Measurements from ENCODE around the gene KANSL1L. TPM values are rescaled to one million over a fixed set of nuclear protein-coding genes. Genes with fewer than 3 reads are reported as not detected.

The KANSL1L gene
- total RNA-seq, 4 donors from 2014 or later: 13.7 to 43.8 (median 25.5) TPM

GRCh38 chr2:210038078-210038477 lies 133.1 kb downstream of the KANSL1L start:
- DNase-seq: no peak
- Histone ChIP-seq H3K4me1 (no peaks in the 10 kb centered on the region), H3K27me3 (no peaks in the 10 kb centered on the region), H3K27ac (no peak overlapping the region), H3K36me3 (peaks cover 0 to 3% (median 0%) of the 10 kb centered on the region in 4 donors), H3K4me3 (no peak overlapping the region), H3K9me3 (no peaks in the 10 kb centered on the region)
- in situ Hi-C loops (cut with MboI; ENCODE audit: low pct_ligation_motif_present in 1 of 4, low pct_unique_long_range_greater_than_20kb in 1 of 4, low sequenced_read_pairs in 3 of 4): no loop called here
- intact Hi-C loops (cut with DNase I; ENCODE audit: low total_unique reads): no loop called here
- TF ChIP-seq EP300 (IDR thresholded peaks at IDR 0.05; ENCODE audit: low read depth): no peak
- no peak for TF ChIP-seq CTCF (IDR thresholded peaks at IDR 0.05)
- TF ChIP-seq POLR2A (IDR thresholded peaks at IDR 0.05): no peak
- no peak for TF ChIP-seq POLR2AphosphoS5 (IDR thresholded peaks at IDR 0.05)
- 95 to 96% methylated on average over 3 of the region's 3 CpGs for WGBS, 2 donors (ENCODE audit: low coverage in 1 of 2)

GRCh38 chr2:210035679-210036078 lies 135.5 kb downstream of the KANSL1L start:
- Histone ChIP-seq H3K4me3 (no peak overlapping the region), H3K27ac (no peak overlapping the region), H3K9me3 (no peaks in the 10 kb centered on the region), H3K4me1 (no peaks in the 10 kb centered on the region), H3K36me3 (no peaks in the 10 kb centered on the region), H3K27me3 (no peaks in the 10 kb centered on the region)
- in situ Hi-C loops (cut with MboI; ENCODE audit: low pct_ligation_motif_present in 1 of 4, low pct_unique_long_range_greater_than_20kb in 1 of 4, low sequenced_read_pairs in 3 of 4): no loop called here
- TF ChIP-seq EP300 (IDR thresholded peaks at IDR 0.05; ENCODE audit: low read depth) (no peak), POLR2A (IDR thresholded peaks at IDR 0.05) (no peak), CTCF (IDR thresholded peaks at IDR 0.05) (no peak), POLR2AphosphoS5 (IDR thresholded peaks at IDR 0.05) (no peak)
- intact Hi-C loops (cut with DNase I; ENCODE audit: low total_unique reads): no loop called here
- no peak for DNase-seq
- 96 to 100% methylated on average over 4 of the region's 4 CpGs for WGBS, 2 donors (ENCODE audit: low coverage in 1 of 2)

DNA sequence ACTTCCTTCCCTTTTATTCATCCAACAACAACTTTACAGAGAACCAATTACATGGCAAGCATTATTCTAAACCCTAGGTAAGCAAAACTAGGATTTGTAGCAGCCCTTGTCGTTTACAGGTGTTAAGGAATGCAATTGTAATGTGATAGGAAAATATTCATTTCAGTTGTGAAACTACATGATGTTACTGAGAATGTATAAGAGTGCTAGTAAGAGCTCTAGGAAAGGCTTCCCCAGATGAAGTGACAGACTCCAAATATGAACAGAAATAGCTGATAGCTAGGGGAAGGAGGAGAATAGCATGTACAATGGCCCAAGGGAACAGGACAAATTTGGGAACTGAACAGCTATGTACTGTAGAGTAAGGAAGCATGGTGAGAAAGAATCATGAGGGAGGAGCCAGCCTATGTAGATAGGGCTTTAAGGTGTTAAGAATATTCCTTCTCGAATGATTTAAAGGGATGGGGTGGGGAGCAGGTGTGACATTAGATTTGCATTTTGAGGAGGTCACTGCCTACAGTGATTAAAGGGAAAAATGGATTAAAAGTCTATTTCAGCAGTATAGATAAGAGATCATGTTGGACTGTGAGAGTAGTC lies 137.0 kb downstream of the KANSL1L start:
- in situ Hi-C loops (cut with MboI; ENCODE audit: low pct_ligation_motif_present in 1 of 4, low pct_unique_long_range_greater_than_20kb in 1 of 4, low sequenced_read_pairs in 3 of 4): no loop called here

GRCh38 chr2:210028178-210028577 lies 143.0 kb downstream of the KANSL1L start:
- Histone ChIP-seq H3K9me3 (no peaks in the 10 kb centered on the region), H3K27ac (no peak overlapping the region), H3K4me1 (no peaks in the 10 kb centered on the region), H3K36me3 (peaks cover 0 to 11% (median under 1%) of the 10 kb centered on the region in 4 donors), H3K4me3 (no peak overlapping the region), H3K27me3 (no peaks in the 10 kb centered on the region)
- DNase-seq: no peak
- WGBS, 2 donors (ENCODE audit: low coverage in 1 of 2): 61 to 81% methylated on average over 2 of the region's 2 CpGs
- in situ Hi-C loops (cut with MboI; ENCODE audit: low pct_ligation_motif_present in 1 of 4, low pct_unique_long_range_greater_than_20kb in 1 of 4, low sequenced_read_pairs in 3 of 4) (no loop called here), intact Hi-C loops (cut with DNase I; ENCODE audit: low total_unique reads) (no loop called here)
- TF ChIP-seq POLR2A (IDR thresholded peaks at IDR 0.05) (no peak), EP300 (IDR thresholded peaks at IDR 0.05; ENCODE audit: low read depth) (no peak), POLR2AphosphoS5 (IDR thresholded peaks at IDR 0.05) (no peak), CTCF (IDR thresholded peaks at IDR 0.05) (no peak)

More for the DNA sequence above, 137.0 kb downstream of the KANSL1L start:
- Histone ChIP-seq H3K4me1 (no peaks in the 10 kb centered on the region), H3K9me3 (no peaks in the 10 kb centered on the region), H3K27ac (no peak overlapping the region), H3K4me3 (no peak overlapping the region), H3K27me3 (no peaks in the 10 kb centered on the region), H3K36me3 (peaks cover 0 to under 1% (median 0%) of the 10 kb centered on the region in 4 donors)
- intact Hi-C loops (cut with DNase I; ENCODE audit: low total_unique reads): no loop called here
- WGBS, 2 donors (ENCODE audit: low coverage in 1 of 2): 51 to 65% methylated on average over 2 of the region's 2 CpGs
- DNase-seq: no peak
- TF ChIP-seq POLR2A (IDR thresholded peaks at IDR 0.05): no peak
- no peak for TF ChIP-seq CTCF (IDR thresholded peaks at IDR 0.05)
- no peak for TF ChIP-seq EP300 (IDR thresholded peaks at IDR 0.05; ENCODE audit: low read depth)
- TF ChIP-seq POLR2AphosphoS5 (IDR thresholded peaks at IDR 0.05): no peak
